ENCODE measurements around the gene FBXL19. TPM values are rescaled to one million over a fixed set of nuclear protein-coding genes. Genes with fewer than 3 reads are reported as not detected.

The FBXL19 gene
- total RNA-seq, 1 donor from 2014 or later, result 56.4 TPM

DNA sequence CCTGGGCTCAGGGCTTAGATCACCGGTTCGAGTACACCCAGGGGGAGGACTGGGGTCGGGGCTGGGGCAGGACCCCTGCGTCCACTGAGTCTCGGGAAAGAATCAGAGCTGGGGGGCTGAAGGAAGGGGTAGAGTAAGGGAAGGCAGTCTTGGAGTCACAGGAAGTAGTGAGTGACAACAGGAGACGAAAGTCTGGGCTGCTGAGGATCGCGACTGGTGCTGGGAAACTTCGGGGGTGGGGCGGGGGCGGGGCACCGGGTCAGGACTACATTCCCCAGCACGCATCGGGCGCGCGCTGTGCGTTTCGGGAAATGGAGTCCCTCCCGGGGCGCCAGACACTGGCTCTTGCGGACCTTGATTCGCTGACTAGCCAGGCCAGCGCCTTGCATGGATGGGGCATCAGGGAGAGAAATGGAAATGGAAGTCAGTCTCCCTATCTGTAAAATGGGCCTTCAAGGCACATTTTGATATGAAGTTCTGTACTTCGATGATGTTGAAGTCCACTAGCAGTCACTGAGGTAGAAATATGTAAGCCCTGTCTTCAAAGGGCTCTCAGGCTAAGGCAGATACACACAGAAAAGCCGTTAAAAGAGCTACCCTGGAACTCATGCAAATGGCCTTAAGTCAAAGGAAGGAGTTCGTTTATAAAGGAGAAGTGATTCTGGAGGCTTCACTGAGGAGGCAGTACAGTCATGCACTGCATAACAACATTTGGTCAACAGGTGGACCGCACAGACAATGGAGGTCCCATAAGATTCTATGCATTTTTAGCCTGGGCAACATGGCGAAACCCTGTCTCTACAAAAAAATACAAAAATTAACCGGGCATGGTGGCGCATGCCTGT lies 26.3 kb upstream of the FBXL19 start:
- TF ChIP-seq, protein P1, sequence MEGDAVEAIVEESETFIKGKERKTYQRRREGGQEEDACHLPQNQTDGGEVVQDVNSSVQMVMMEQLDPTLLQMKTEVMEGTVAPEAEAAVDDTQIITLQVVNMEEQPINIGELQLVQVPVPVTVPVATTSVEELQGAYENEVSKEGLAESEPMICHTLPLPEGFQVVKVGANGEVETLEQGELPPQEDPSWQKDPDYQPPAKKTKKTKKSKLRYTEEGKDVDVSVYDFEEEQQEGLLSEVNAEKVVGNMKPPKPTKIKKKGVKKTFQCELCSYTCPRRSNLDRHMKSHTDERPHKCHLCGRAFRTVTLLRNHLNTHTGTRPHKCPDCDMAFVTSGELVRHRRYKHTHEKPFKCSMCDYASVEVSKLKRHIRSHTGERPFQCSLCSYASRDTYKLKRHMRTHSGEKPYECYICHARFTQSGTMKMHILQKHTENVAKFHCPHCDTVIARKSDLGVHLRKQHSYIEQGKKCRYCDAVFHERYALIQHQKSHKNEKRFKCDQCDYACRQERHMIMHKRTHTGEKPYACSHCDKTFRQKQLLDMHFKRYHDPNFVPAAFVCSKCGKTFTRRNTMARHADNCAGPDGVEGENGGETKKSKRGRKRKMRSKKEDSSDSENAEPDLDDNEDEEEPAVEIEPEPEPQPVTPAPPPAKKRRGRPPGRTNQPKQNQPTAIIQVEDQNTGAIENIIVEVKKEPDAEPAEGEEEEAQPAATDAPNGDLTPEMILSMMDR (IDR thresholded peaks at IDR 0.05; ENCODE audit: unreplicated experiment), result no peak
- Mint-ChIP-seq H3K9me3 (no peaks in the 10 kb centered on the region), H3K36me3 (no peaks in the 10 kb centered on the region), H3K4me1 (peaks cover 41% of the 10 kb centered on the region), H3K4me3 (peak overlapping the region; percentile 88), H3K27ac (peak overlapping the region; percentile 100), H3K27me3 (ENCODE audit: low read depth) (no peaks in the 10 kb centered on the region)
- DNase-seq (ENCODE audit: low spot score in 2 of 2, unreplicated experiment in 2 of 2), result peak; percentile 73 to 80

DNA sequence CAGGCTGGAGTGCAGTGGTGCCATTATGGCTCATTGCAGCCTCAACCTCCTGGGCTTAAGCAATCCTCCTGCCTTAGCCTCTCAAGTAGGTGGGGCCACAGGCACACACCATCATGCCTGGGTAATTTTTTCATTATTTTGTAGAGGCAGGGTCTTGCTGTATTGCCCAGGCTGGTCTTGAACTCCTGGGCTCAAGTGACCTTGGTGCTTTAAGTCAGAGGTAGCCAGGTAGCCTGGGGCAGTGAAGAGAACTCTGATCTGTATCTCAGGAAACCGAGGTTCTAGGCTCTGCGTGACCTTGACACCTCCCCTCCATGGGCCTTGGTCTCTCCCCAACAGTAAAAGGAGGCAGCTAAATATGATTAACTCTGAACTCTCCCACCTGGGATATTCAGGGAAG lies 23.6 kb upstream of the FBXL19 start:
- Mint-ChIP-seq H3K4me3 (no peak overlapping the region), H3K27me3 (ENCODE audit: low read depth) (no peaks in the 10 kb centered on the region), H3K4me1 (peaks cover 36% of the 10 kb centered on the region), H3K36me3 (no peaks in the 10 kb centered on the region), H3K9me3 (no peaks in the 10 kb centered on the region), H3K27ac (no peak overlapping the region)
- DNase-seq (ENCODE audit: low spot score in 2 of 2, unreplicated experiment in 2 of 2), result no peak
- TF ChIP-seq, protein P1 (IDR thresholded peaks at IDR 0.05; ENCODE audit: unreplicated experiment), result no peak

DNA sequence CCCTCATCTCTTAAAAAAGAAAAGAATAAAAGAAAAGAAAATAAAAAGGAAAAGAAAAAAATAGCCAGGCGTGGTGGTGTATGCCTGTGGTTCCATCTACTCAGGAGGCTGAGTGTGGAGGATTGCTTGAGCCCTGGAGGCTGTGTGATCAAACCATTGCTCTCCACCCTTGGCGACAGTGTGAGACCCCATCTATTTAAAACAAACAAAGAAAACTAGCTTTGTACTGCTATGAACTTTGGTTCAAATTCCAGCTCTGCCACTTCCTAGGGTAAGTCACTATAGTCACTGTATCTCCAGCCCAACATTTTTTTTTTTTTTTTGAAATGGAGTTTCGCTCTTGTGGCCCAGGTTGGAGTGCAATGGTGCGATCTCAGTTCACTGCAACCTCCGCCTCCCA lies 22.8 kb upstream of the FBXL19 start:
- no peak for DNase-seq (ENCODE audit: low spot score in 2 of 2, unreplicated experiment in 2 of 2)
- TF ChIP-seq, protein P1 (IDR thresholded peaks at IDR 0.05; ENCODE audit: unreplicated experiment), result no peak
- peak overlapping the region; percentile 64 for H3K27ac Mint-ChIP-seq
- no peaks in the 10 kb centered on the region for H3K36me3 Mint-ChIP-seq
- peaks cover 29% of the 10 kb centered on the region for H3K4me1 Mint-ChIP-seq
- H3K9me3 Mint-ChIP-seq, result no peaks in the 10 kb centered on the region
- no peak overlapping the region for H3K4me3 Mint-ChIP-seq
- H3K27me3 Mint-ChIP-seq (ENCODE audit: low read depth), result no peaks in the 10 kb centered on the region

- H3K4me3 Mint-ChIP-seq, result peak overlapping the region; percentile 59
- peak overlapping the region; percentile 64 for H3K27ac Mint-ChIP-seq
- DNase-seq (ENCODE audit: low spot score in 2 of 2, unreplicated experiment in 2 of 2), result no peak
- H3K9me3 Mint-ChIP-seq, result no peaks in the 10 kb centered on the region
- TF ChIP-seq, protein P1 (IDR thresholded peaks at IDR 0.05; ENCODE audit: unreplicated experiment), result no peak
- H3K36me3 Mint-ChIP-seq, result no peaks in the 10 kb centered on the region
- H3K27me3 Mint-ChIP-seq (ENCODE audit: low read depth), result no peaks in the 10 kb centered on the region
- peaks cover 20% of the 10 kb centered on the region for H3K4me1 Mint-ChIP-seq
Measured at GRCh38 chr16:30901201-30902028, 22.0 kb upstream of the FBXL19 start.

DNA sequence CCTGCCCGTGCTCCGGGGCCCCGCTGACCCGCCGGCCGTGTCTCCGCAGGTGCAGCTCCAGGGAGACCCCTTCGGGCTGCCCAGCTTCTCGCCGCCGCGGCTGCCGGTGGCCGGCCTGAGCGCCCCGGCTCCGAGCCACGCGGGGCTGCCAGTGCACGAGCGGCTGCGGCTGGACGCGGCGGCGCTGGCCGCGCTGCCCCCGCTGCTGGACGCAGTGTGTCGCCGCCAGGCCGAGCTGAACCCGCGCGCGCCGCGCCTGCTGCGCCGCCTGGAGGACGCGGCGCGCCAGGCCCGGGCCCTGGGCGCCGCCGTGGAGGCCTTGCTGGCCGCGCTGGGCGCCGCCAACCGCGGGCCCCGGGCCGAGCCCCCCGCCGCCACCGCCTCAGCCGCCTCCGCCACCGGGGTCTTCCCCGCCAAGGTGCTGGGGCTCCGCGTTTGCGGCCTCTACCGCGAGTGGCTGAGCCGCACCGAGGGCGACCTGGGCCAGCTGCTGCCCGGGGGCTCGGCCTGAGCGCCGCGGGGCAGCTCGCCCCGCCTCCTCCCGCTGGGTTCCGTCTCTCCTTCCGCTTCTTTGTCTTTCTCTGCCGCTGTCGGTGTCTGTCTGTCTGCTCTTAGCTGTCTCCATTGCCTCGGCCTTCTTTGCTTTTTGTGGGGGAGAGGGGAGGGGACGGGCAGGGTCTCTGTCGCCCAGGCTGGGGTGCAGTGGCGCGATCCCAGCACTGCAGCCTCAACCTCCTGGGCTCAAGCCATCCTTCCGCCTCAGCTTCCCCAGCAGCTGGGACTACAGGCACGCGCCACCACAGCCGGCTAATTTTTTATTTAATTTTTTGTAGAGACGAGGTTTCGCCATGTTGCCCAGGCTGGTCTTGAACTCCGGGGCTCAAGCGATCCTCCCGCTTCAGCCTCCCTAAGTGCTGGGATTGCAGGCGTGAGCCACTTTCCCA lies 21.1 kb upstream of the FBXL19 start:
- Mint-ChIP-seq H3K4me1 (peaks cover 13% of the 10 kb centered on the region), H3K27ac (peak overlapping the region; percentile 99), H3K4me3 (peak overlapping the region; percentile 90), H3K36me3 (no peaks in the 10 kb centered on the region), H3K9me3 (no peaks in the 10 kb centered on the region), H3K27me3 (ENCODE audit: low read depth) (no peaks in the 10 kb centered on the region)
- TF ChIP-seq, protein P1 (IDR thresholded peaks at IDR 0.05; ENCODE audit: unreplicated experiment), result no peak
- DNase-seq (ENCODE audit: low spot score in 2 of 2, unreplicated experiment in 2 of 2), result peak; percentile 53 to 75
